Gastroesophageal sphincter (tissue), 3 donors: ENCODE data around the gene KRABD2.
"Not testable (repeated sequence)": the region's sequence is repeated elsewhere in the genome, so short reads cannot be mapped to it uniquely, and the experiment has no call there.

Source experiments
- EP300 ChIP-seq: sonication (generic); formaldehyde crosslinking; IDR thresholded peaks from one replicate; pipeline ENCODE4 v1.6.1; 2017; ENCODE audit warnings: antibody characterized with exemption, mild to moderate bottlenecking
- POLR2A ChIP-seq, 2 donors: fragments of 450-650 bp; IDR thresholded peaks; one replicate each; pipeline ENCODE4 v1.6.1; 2017; ENCODE audit warnings: antibody characterized with exemption in 2 of 2, mild to moderate bottlenecking in 2 of 2, moderate library complexity in 1 of 2
- POLR2AphosphoS5 ChIP-seq: sonication (generic); formaldehyde crosslinking; IDR thresholded peaks from one replicate; pipeline ENCODE4 v1.6.1; 2017; ENCODE audit warnings: antibody characterized with exemption
- TF ChIP-seq, protein P1 (sequence below), 4 experiments: fragments of 200-600 bp in 2 of 4; fragments of 450-650 bp in 2 of 4; sonication (generic) in 1 of 4; IDR thresholded peaks; one replicate each; pipeline ENCODE4 v1.5.1; 2017 to 2019; ENCODE audit warnings: antibody characterized with exemption in 4 of 4, mild to moderate bottlenecking in 2 of 4, moderate library complexity in 2 of 4

DNA sequence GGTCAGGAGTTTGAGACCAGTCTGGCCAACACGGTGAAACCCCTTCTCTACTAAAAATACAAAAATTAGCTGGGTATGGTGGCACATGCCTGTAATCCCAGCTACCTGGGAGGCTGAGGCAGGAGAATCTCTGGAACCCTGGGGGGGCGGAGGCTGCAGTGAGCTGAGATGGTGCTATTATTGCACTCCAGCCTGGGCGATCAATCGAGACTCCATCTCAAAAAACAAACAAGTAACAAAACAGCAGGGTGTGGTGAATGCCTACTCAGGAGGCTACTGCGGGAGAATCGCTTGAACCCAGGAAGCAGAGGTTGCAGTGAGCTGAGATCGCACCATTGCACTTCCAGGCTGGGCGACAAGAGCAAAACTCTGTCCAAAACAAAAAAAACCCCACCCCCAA, 1.6 kb upstream of the KRABD2 start:
- TF ChIP-seq, protein P1, sequence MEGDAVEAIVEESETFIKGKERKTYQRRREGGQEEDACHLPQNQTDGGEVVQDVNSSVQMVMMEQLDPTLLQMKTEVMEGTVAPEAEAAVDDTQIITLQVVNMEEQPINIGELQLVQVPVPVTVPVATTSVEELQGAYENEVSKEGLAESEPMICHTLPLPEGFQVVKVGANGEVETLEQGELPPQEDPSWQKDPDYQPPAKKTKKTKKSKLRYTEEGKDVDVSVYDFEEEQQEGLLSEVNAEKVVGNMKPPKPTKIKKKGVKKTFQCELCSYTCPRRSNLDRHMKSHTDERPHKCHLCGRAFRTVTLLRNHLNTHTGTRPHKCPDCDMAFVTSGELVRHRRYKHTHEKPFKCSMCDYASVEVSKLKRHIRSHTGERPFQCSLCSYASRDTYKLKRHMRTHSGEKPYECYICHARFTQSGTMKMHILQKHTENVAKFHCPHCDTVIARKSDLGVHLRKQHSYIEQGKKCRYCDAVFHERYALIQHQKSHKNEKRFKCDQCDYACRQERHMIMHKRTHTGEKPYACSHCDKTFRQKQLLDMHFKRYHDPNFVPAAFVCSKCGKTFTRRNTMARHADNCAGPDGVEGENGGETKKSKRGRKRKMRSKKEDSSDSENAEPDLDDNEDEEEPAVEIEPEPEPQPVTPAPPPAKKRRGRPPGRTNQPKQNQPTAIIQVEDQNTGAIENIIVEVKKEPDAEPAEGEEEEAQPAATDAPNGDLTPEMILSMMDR (IDR thresholded peaks at IDR 0.05): not testable (repeated sequence)
- TF ChIP-seq POLR2A (IDR thresholded peaks at IDR 0.05); POLR2AphosphoS5; EP300: not testable (repeated sequence)
